NCI-H69 (cell line): ENCODE measurements around the gene CLIP3.
"Not testable (repeated sequence)": the region's sequence is repeated elsewhere in the genome, so short reads cannot be mapped to it uniquely, and the experiment has no call there.

Experiments used
- DNase-seq: peaks from one replicate; lab custom pipeline; 2025; lab: John Stamatoyannopoulos, UW

The CLIP3 gene

GRCh38 chr19:36032251-36033104 lies at the start of gene CLIP3:
Gene CLIP3, minus strand, starts transcription at chr19:36032873. Its CDS starts 516 bp downstream, at chr19:36032357.
- peak; percentile 89 for DNase-seq

GRCh38 chr19:36081894-36082293 lies 49.2 kb upstream of the CLIP3 start:
- no peak for DNase-seq

GRCh38 chr19:36081385-36081784 lies 48.7 kb upstream of the CLIP3 start:
- no peak for DNase-seq

- DNase-seq = no peak
Observed at GRCh38 chr19:36079389-36079945, 46.8 kb upstream of the CLIP3 start.

GRCh38 chr19:36073121-36073876 lies 40.6 kb upstream of the CLIP3 start:
- no peak for DNase-seq

- DNase-seq = no peak
Observed at GRCh38 chr19:36072081-36072480, 39.4 kb upstream of the CLIP3 start.

GRCh38 chr19:36068810-36069499 lies 36.3 kb upstream of the CLIP3 start:
- DNase-seq = not testable (repeated sequence)

GRCh38 chr19:36067681-36068080 lies 35.0 kb upstream of the CLIP3 start:
- DNase-seq = no peak

- no peak for DNase-seq
Observed at GRCh38 chr19:36064826-36065225, 32.2 kb upstream of the CLIP3 start.

GRCh38 chr19:36061367-36061766 lies 28.7 kb upstream of the CLIP3 start:
- no peak for DNase-seq

- peak; percentile 15 for DNase-seq
Observed at GRCh38 chr19:36060430-36060829, 27.8 kb upstream of the CLIP3 start.

GRCh38 chr19:36059180-36059910 lies 26.7 kb upstream of the CLIP3 start:
- no peak for DNase-seq

GRCh38 chr19:36058481-36059179 lies 26.0 kb upstream of the CLIP3 start:
- no peak for DNase-seq

- DNase-seq = peak; percentile 97
Observed at GRCh38 chr19:36054733-36055686, 22.3 kb upstream of the CLIP3 start, which contains the start of gene WDR62. Gene WDR62, plus strand, starts transcription at chr19:36054897. Its CDS starts 75 bp downstream, at chr19:36054972.

GRCh38 chr19:36054119-36054732 lies 21.6 kb upstream of the CLIP3 start, which contains the start of gene THAP8:
Gene THAP8, minus strand, starts transcription at chr19:36054285. Its CDS starts 68 bp downstream, at chr19:36054217.
- peak; percentile 100 for DNase-seq

GRCh38 chr19:36051637-36052036 lies 19.0 kb upstream of the CLIP3 start:
- DNase-seq = peak; percentile 60

- peak; percentile 65 for DNase-seq
Observed at GRCh38 chr19:36051236-36051635, 18.6 kb upstream of the CLIP3 start.

- DNase-seq = peak; percentile 12
Observed at GRCh38 chr19:36049080-36049698, 16.5 kb upstream of the CLIP3 start.
